Keratinocyte (primary cell): Measurements from ENCODE around the gene LSM14A. TPM values are rescaled to one million over a fixed set of nuclear protein-coding genes. Genes with fewer than 3 reads are reported as not detected.

Source experiments
- DNase-seq: peaks from one replicate; pipeline ENCODE4 v3.0.0-alpha.2; 2011; ENCODE audit warnings: low read depth, missing footprints, low spot score
- FAIRE-seq: peaks from 2 replicates; lab custom pipeline; 2011; peaks lifted over from hg19 to GRCh38; lab: Jason Lieb, UNC
- H2AFZ ChIP-seq: 2 replicates; pipeline ENCODE4 v1.6.0; 2012; ENCODE audit warnings: low read length, control low read depth, inconsistent platforms; ENCODE audit not compliant: control insufficient read depth
- H3K27ac ChIP-seq: 2 replicates; pipeline ENCODE4 v1.5.1; 2011; ENCODE audit warnings: low read length; ENCODE audit not compliant: control insufficient read depth, insufficient read depth
- H3K27me3 ChIP-seq: 3 replicates; pipeline ENCODE4 v1.6.0; 2011; ENCODE audit warnings: low read length; ENCODE audit not compliant: control insufficient read depth, insufficient read depth; ENCODE audit errors: extremely low read depth
- H3K36me3 ChIP-seq, 2 experiments: 2 replicates in 1 of 2; 3 replicates in 1 of 2; pipeline ENCODE4 v1.5.1; 2011; ENCODE audit warnings: low read length in 2 of 2, mild to moderate bottlenecking in 1 of 2; ENCODE audit not compliant: control insufficient read depth in 2 of 2, insufficient read depth in 2 of 2; ENCODE audit errors: extremely low read depth in 1 of 2
- H3K4me1 ChIP-seq: 3 replicates; pipeline ENCODE4 v1.5.1; 2011; ENCODE audit warnings: low read length; ENCODE audit not compliant: control insufficient read depth, insufficient read depth; ENCODE audit errors: extremely low read depth
- H3K4me2 ChIP-seq: 3 replicates; pipeline ENCODE4 v1.6.0; 2011; ENCODE audit warnings: low read depth, low read length; ENCODE audit not compliant: control insufficient read depth, insufficient read depth; ENCODE audit errors: extremely low read depth
- H3K4me3 ChIP-seq, 3 experiments: fragments of 200-600 bp in 1 of 3; sonication (generic) in 1 of 3; 2 replicates in 2 of 3; 3 replicates in 1 of 3; pipeline ENCODE4 v1.5.1; 2011 to 2016; ENCODE audit warnings: low read length in 3 of 3, mild to moderate bottlenecking in 3 of 3, control low read depth in 2 of 3, inconsistent platforms in 1 of 3, low read depth in 1 of 3, mixed read lengths in 1 of 3, mixed run types in 1 of 3, moderate library complexity in 1 of 3; ENCODE audit not compliant: control insufficient read depth in 2 of 3, insufficient read depth in 2 of 3; ENCODE audit errors: extremely low read depth in 1 of 3
- H3K79me2 ChIP-seq: 2 replicates; pipeline ENCODE4 v1.6.0; 2012; ENCODE audit warnings: low read length; ENCODE audit not compliant: control insufficient read depth, insufficient read depth
- H3K9ac ChIP-seq: 3 replicates; pipeline ENCODE4 v1.6.0; 2011; ENCODE audit warnings: low read length; ENCODE audit not compliant: control insufficient read depth, insufficient read depth; ENCODE audit errors: extremely low read depth
- H3K9me1 ChIP-seq: 3 replicates; pipeline ENCODE4 v1.6.0; 2011; ENCODE audit warnings: low read length; ENCODE audit not compliant: control insufficient read depth, insufficient read depth; ENCODE audit errors: extremely low read depth
- H3K9me3 ChIP-seq: 2 replicates; pipeline ENCODE4 v1.5.1; 2012; ENCODE audit warnings: low read depth, low read length; ENCODE audit not compliant: control insufficient read depth
- H4K20me1 ChIP-seq: 3 replicates; pipeline ENCODE4 v1.6.0; 2011; ENCODE audit warnings: low read length; ENCODE audit not compliant: control insufficient read depth, insufficient read depth; ENCODE audit errors: extremely low read depth
- CTCF ChIP-seq, 3 experiments: IDR thresholded peaks in 1 of 3; conservative IDR thresholded peaks in 1 of 3; optimal IDR thresholded peaks in 1 of 3; 2 replicates in 2 of 3; 3 replicates in 1 of 3; pipeline versions ENCODE3 to v1.5.1; 2011; ENCODE audit warnings: low read length in 3 of 3, mild to moderate bottlenecking in 3 of 3, moderate library complexity in 2 of 3, control low read depth in 1 of 3, inconsistent platforms in 1 of 3; ENCODE audit not compliant: insufficient read depth in 2 of 3; ENCODE audit errors: extremely low read depth in 1 of 3
- EZH2 ChIP-seq: IDR thresholded peaks from one replicate; pipeline ENCODE4 v1.6.1; 2012; ENCODE audit warnings: inconsistent platforms, mild to moderate bottlenecking, low read length, moderate library complexity
- dilution Hi-C: fragments of 300-500 bp; cut with MboI; formaldehyde crosslinking; loops from one replicate; pipeline ENCODE4 v1.7.0; 2020; ENCODE audit warnings: low sequenced_read_pairs; ENCODE audit not compliant: extremely low pct_ligation_motif_present
- polyA plus RNA-seq, 5 experiments: library from polyadenylated mRNA; depleted of rRNA in 3 of 5; stranded (reverse) in 3 of 5; stranded (forward) in 1 of 5; unstranded in 1 of 5; fragments of >200 nt; gene quantifications; 1 replicate in 1 of 5; 2 replicates in 3 of 5; 3 replicates in 1 of 5; pipeline versions ENCODE4 v1.2.1 to v1.2.3, GENCODE V29; 2011 to 2012; ENCODE audit warnings: missing spikeins in 2 of 5, low read depth in 1 of 5, low replicate concordance in 1 of 5

Gene LSM14A
- polyA plus RNA-seq, 1 donor (not counting 4 experiments of a cell fraction or from before 2014, with no cell fraction given), result 103 TPM

- TF ChIP-seq EZH2 (no peak), CTCF (optimal IDR thresholded peaks at IDR 0.05 in 1 of 3, IDR thresholded peaks at IDR 0.05 in 1 of 3, conservative IDR thresholded peaks at IDR 0.05 in 1 of 3; ENCODE audit: extremely low read depth in 1 of 3, insufficient read depth in 2 of 3, low read length in 3 of 3) (no peak)
- dilution Hi-C loops, result no loop called here
These were observed 71.7 kb downstream of the LSM14A start for GRCh38 chr19:34243876-34244578.

DNA sequence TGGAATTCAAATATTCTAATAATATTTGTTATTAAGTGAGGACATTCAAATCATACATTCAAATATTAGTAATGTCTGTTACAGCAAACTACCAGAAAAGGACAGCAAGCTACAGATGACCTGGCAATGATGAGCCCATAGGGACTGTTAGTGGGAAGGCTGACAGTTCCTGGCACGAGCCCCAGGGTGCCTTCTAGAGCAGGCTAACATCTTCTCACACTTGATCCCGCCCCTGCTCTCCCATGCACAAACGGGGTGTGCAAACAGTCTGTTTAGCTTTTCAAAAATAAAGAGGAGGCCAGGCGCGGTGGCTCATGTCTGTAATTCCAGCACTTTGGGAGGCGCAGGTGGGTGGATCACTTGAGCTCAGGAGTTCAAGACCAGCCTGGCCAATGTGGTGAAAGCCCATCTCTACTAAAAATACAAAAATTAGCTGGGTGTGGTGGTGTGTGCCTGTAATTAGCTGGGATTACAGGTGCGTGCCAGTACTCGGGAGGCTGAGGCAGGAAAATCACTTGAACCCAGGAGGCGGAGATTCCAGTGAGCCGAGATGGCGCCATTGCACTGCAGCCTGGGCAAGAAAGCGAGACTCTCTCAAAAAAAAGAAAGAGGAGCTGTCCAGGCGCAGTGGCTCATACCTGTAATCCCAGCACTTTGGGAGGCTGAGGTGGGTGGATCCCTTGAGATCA is 72.5 kb downstream of the LSM14A start:
- Histone ChIP-seq H3K9ac (no peak overlapping the region), H3K27me3 (no peaks in the 10 kb centered on the region), H3K36me3 (no peaks in the 10 kb centered on the region), H3K9me3 (no peaks in the 10 kb centered on the region), H3K4me1 (no peaks in the 10 kb centered on the region), H3K4me3 (no peak overlapping the region), H3K27ac (no peak overlapping the region), H3K4me2 (no peak overlapping the region), H4K20me1 (no peaks in the 10 kb centered on the region), H3K9me1 (no peaks in the 10 kb centered on the region), H3K79me2 (no peaks in the 10 kb centered on the region), H2AFZ (no peak overlapping the region)
- DNase-seq (no peak), FAIRE-seq (no peak)
- TF ChIP-seq CTCF (optimal IDR thresholded peaks at IDR 0.05 in 1 of 3, IDR thresholded peaks at IDR 0.05 in 1 of 3, conservative IDR thresholded peaks at IDR 0.05 in 1 of 3; ENCODE audit: extremely low read depth in 1 of 3, insufficient read depth in 2 of 3, low read length in 3 of 3) (no peak), EZH2 (no peak)
- dilution Hi-C loops, result no loop called here

More at GRCh38 chr19:34243876-34244578, 71.7 kb downstream of the LSM14A start:
- H2AFZ ChIP-seq, result no peak overlapping the region
- H3K36me3 ChIP-seq, result no peaks in the 10 kb centered on the region
- H3K4me3 ChIP-seq, result no peak overlapping the region
- DNase-seq (no peak), FAIRE-seq (no peak)
- no peaks in the 10 kb centered on the region for H3K9me3 ChIP-seq
- H3K27me3 ChIP-seq, result no peaks in the 10 kb centered on the region
- no peak overlapping the region for H3K9ac ChIP-seq
- no peak overlapping the region for H3K4me2 ChIP-seq
- no peaks in the 10 kb centered on the region for H3K9me1 ChIP-seq
- no peaks in the 10 kb centered on the region for H3K4me1 ChIP-seq
- no peak overlapping the region for H3K27ac ChIP-seq
- H3K79me2 ChIP-seq, result no peaks in the 10 kb centered on the region
- no peaks in the 10 kb centered on the region for H4K20me1 ChIP-seq
